ENCODE results near the gene CTCFL. TPM values are rescaled to one million over a fixed set of nuclear protein-coding genes. Genes with fewer than 3 reads are reported as not detected.

Gene CTCFL
- total and polyA plus RNA-seq, 2 donors (not counting 1 experiment from before 2014, with no cell fraction given) = not detected

DNA sequence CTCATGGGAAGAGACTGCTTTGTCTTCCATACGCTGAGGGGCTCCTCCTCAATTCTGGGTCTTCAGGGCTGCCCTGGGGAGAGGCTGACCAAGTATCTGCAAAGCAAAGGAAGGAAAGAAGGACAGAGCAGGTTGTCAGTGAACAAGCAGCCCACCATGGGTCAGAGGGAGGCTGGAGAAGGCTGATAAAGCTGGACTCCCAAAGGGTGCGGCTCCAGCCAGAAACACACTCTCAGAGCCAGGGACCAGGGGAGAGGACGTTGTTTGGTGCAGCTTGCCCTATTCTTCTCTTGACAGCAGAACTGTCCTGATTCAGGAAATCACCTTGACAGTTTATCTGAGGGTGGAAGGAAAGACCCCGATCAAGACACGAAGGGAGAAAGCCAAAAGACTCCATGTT, 10.4 kb upstream of the CTCFL start:
- no peak overlapping the region for H3K27ac ChIP-seq (ENCODE audit: insufficient read depth, low read length)
- H3K4me2 ChIP-seq (ENCODE audit: extremely low read depth, insufficient read depth, low read length) = no peak overlapping the region
- TF ChIP-seq CTCF (conservative IDR thresholded peaks at IDR 0.05 in 1 of 2, IDR thresholded peaks at IDR 0.05 in 1 of 2; ENCODE audit: low read depth in 1 of 2, low read length in 2 of 2) (no peak), EZH2 (IDR thresholded peaks at IDR 0.05; ENCODE audit: low read length, missing control alignments) (no peak)
- no peaks in the 10 kb centered on the region for H3K36me3 ChIP-seq (ENCODE audit: control insufficient read depth, insufficient read depth, low read length)
- no peak for DNase-seq (ENCODE audit: low read depth in 2 of 2)
- no peaks in the 10 kb centered on the region for H3K9me3 ChIP-seq (ENCODE audit: control insufficient read depth, insufficient read depth, low read depth, low read length)
- no peaks in the 10 kb centered on the region for H3K4me1 ChIP-seq (ENCODE audit: control insufficient read depth, extremely low read depth, insufficient read depth, low read length)
- no peak overlapping the region for H2AFZ ChIP-seq (ENCODE audit: low read length)
- H3K4me3 ChIP-seq (replicated peaks in 1 of 4; ENCODE audit: control extremely low read depth in 1 of 4, insufficient read depth in 1 of 4, low read depth in 3 of 4, low read length in 4 of 4) = no peak overlapping the region
- H3K27me3 ChIP-seq (ENCODE audit: control insufficient read depth, insufficient read depth, low read length) = no peaks in the 10 kb centered on the region
- no peaks in the 10 kb centered on the region for H3K79me2 ChIP-seq (ENCODE audit: control insufficient read depth, insufficient read depth, low read length)
- no peak overlapping the region for H3K9ac ChIP-seq (ENCODE audit: insufficient read depth, low read length)
- no peaks in the 10 kb centered on the region for H4K20me1 ChIP-seq (ENCODE audit: control insufficient read depth, extremely low read depth, insufficient read depth, low read length)

DNA sequence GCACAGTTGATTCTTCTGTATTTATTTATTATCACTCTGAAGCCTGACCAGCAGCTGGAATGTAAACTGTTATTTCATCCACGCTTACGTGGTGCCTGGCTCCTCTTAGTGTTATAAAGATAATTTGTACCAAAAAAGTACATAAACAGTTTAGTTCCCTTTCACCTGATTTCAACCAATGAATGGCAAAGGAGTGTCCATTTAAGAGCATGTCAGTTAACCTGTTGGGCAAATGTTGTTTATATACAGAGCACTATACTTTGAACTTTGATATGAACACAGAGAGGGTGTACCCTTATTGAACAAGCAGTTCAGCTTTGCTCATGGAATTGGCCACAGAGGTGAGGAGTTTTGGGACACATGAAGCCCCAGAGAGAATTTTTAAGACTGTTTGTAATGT, 7.2 kb upstream of the CTCFL start:
- Histone ChIP-seq H3K4me3 (replicated peaks in 1 of 4; ENCODE audit: control extremely low read depth in 1 of 4, insufficient read depth in 1 of 4, low read depth in 3 of 4, low read length in 4 of 4) (no peak overlapping the region), H3K4me1 (ENCODE audit: control insufficient read depth, extremely low read depth, insufficient read depth, low read length) (no peaks in the 10 kb centered on the region), H3K27me3 (ENCODE audit: control insufficient read depth, insufficient read depth, low read length) (no peaks in the 10 kb centered on the region), H2AFZ (ENCODE audit: low read length) (no peak overlapping the region), H3K79me2 (ENCODE audit: control insufficient read depth, insufficient read depth, low read length) (no peaks in the 10 kb centered on the region), H4K20me1 (ENCODE audit: control insufficient read depth, extremely low read depth, insufficient read depth, low read length) (no peaks in the 10 kb centered on the region), H3K9ac (ENCODE audit: insufficient read depth, low read length) (no peak overlapping the region), H3K27ac (ENCODE audit: insufficient read depth, low read length) (no peak overlapping the region), H3K4me2 (ENCODE audit: extremely low read depth, insufficient read depth, low read length) (no peak overlapping the region), H3K9me3 (ENCODE audit: control insufficient read depth, insufficient read depth, low read depth, low read length) (no peaks in the 10 kb centered on the region), H3K36me3 (ENCODE audit: control insufficient read depth, insufficient read depth, low read length) (no peaks in the 10 kb centered on the region)
- TF ChIP-seq CTCF (conservative IDR thresholded peaks at IDR 0.05 in 1 of 2, IDR thresholded peaks at IDR 0.05 in 1 of 2; ENCODE audit: low read depth in 1 of 2, low read length in 2 of 2) (no peak), EZH2 (IDR thresholded peaks at IDR 0.05; ENCODE audit: low read length, missing control alignments) (no peak)
- no peak for DNase-seq (ENCODE audit: low read depth in 2 of 2)

DNA sequence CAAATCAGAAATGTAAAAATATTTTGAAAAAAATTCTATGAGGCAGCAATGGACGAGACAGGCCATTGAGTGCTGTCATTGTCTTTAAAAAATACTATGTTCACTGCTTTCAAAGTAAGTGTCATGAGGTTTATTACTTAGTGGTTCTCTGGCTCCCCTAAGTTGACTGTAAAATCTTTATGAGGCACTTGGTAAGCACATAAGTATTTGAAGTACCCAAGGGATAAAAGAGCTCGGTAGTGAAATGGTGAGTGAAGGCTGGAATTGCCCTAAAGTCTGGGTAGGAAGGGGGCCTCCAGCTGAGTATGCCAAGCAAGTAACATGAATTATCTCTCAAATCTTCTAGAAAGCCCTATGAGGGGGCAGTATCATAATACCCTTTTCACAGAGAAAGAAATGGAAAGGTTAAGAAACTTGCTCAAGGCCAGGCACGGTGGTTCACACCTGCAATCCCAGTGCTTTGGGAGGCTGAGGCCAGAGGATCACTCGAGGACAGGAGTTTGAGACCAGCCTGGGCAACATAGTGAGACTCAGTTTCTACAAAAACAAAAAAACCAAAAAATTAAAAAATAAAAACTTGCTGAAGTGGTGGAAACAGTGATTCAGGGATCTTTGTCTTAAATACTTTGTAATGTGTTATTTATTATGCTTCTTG, 5.5 kb upstream of the CTCFL start:
- DNase-seq (ENCODE audit: low read depth in 2 of 2) = no peak
- no peaks in the 10 kb centered on the region for H3K36me3 ChIP-seq (ENCODE audit: control insufficient read depth, insufficient read depth, low read length)
- no peak overlapping the region for H3K4me2 ChIP-seq (ENCODE audit: extremely low read depth, insufficient read depth, low read length)
- H3K9me3 ChIP-seq (ENCODE audit: control insufficient read depth, insufficient read depth, low read depth, low read length) = no peaks in the 10 kb centered on the region
- no peak for TF ChIP-seq CTCF (conservative IDR thresholded peaks at IDR 0.05 in 1 of 2, IDR thresholded peaks at IDR 0.05 in 1 of 2; ENCODE audit: low read depth in 1 of 2, low read length in 2 of 2)
- no peak for TF ChIP-seq EZH2 (IDR thresholded peaks at IDR 0.05; ENCODE audit: low read length, missing control alignments)
- H3K27ac ChIP-seq (ENCODE audit: insufficient read depth, low read length) = no peak overlapping the region
- H3K27me3 ChIP-seq (ENCODE audit: control insufficient read depth, insufficient read depth, low read length) = no peaks in the 10 kb centered on the region
- H3K4me1 ChIP-seq (ENCODE audit: control insufficient read depth, extremely low read depth, insufficient read depth, low read length) = no peaks in the 10 kb centered on the region
- no peak overlapping the region for H3K4me3 ChIP-seq (replicated peaks in 1 of 4; ENCODE audit: control extremely low read depth in 1 of 4, insufficient read depth in 1 of 4, low read depth in 3 of 4, low read length in 4 of 4)
- no peak overlapping the region for H3K9ac ChIP-seq (ENCODE audit: insufficient read depth, low read length)
- no peaks in the 10 kb centered on the region for H4K20me1 ChIP-seq (ENCODE audit: control insufficient read depth, extremely low read depth, insufficient read depth, low read length)
- no peaks in the 10 kb centered on the region for H3K79me2 ChIP-seq (ENCODE audit: control insufficient read depth, insufficient read depth, low read length)
- no peak overlapping the region for H2AFZ ChIP-seq (ENCODE audit: low read length)

All from fibroblast of lung (primary cell).